Ectodermal cell (in vitro differentiated cells): Measurements from ENCODE around the gene MROH8. TPM values are rescaled to one million over a fixed set of nuclear protein-coding genes. Genes with fewer than 3 reads are reported as not detected.

ENCODE experiments used
- H3K27ac ChIP-seq: 2 replicates; pipeline ENCODE4 v1.7.0; 2013; ENCODE audit warnings: mild to moderate bottlenecking, low read depth, low read length; ENCODE audit not compliant: insufficient read depth, poor library complexity, severe bottlenecking
- H3K27me3 ChIP-seq: 2 replicates; pipeline ENCODE4 v1.7.0; 2013; ENCODE audit warnings: mild to moderate bottlenecking, low read length; ENCODE audit not compliant: insufficient read depth, control insufficient read depth, poor library complexity, severe bottlenecking
- H3K36me3 ChIP-seq: one replicate; pipeline ENCODE4 v1.7.0; 2013; ENCODE audit warnings: low read length; ENCODE audit not compliant: control insufficient read depth, insufficient read depth
- H3K4me1 ChIP-seq: one replicate; pipeline ENCODE4 v1.7.0; 2013; ENCODE audit warnings: low read length; ENCODE audit not compliant: control insufficient read depth, insufficient read depth
- H3K4me3 ChIP-seq: 2 replicates; pipeline ENCODE4 v1.7.0; 2013; ENCODE audit warnings: low read depth, low read length, control low read depth; ENCODE audit not compliant: insufficient read depth
- H3K9me3 ChIP-seq: 2 replicates; pipeline ENCODE4 v1.7.0; 2013; ENCODE audit warnings: mild to moderate bottlenecking, low read length, moderate library complexity; ENCODE audit not compliant: control insufficient read depth
- WGBS, 2 experiments: methylation state at CpG; one replicate each; pipeline ENCODE4 v1.1.7; 2013; ENCODE audit warnings: missing lambda C conversion rate in 2 of 2; 5-methylcytosine and 5-hydroxymethylcytosine counted together
- polyA plus RNA-seq, 4 experiments: library from polyadenylated mRNA; stranded (reverse); fragments of 50-300 nt; gene quantifications; one replicate each; pipeline ENCODE4 v1.2.3, GENCODE V29; 2013

MROH8 gene
- 3.3 TPM for polyA plus RNA-seq (2013, experiment 1 of 4)
- 2.9 TPM for polyA plus RNA-seq (2013, experiment 2 of 4)
- 2.8 TPM for polyA plus RNA-seq (2013, experiment 3 of 4)
- 3.6 TPM for polyA plus RNA-seq (2013, experiment 4 of 4)

GRCh38 chr20:37178839-37179682 is at the start of gene MROH8, which contains the start of gene RPN2:
Gene MROH8 (minus strand): TSS chr20:37179548.
Gene RPN2 (plus strand): TSS chr20:37179330. CDS start chr20:37179357, 27 bp downstream.
- Histone ChIP-seq H3K4me3 (peak within 1 kb of the TSS; percentile 93), H3K27me3 (no peaks in the 10 kb centered on the region), H3K36me3 (peaks cover 6% of the 10 kb centered on the region), H3K4me1 (peaks cover 6% of the 10 kb centered on the region), H3K27ac (peak within 1 kb of the TSS; percentile 95), H3K9me3 (no peaks in the 10 kb centered on the region)
- WGBS, 2 experiments, result 0% methylated on average over 80 of the region's 80 CpGs

GRCh38 chr20:37228656-37229055 is 49.3 kb upstream of the MROH8 start:
- no peak overlapping the region for H3K4me3 ChIP-seq
- H3K9me3 ChIP-seq, result no peaks in the 10 kb centered on the region
- peak overlapping the region; percentile 80 for H3K27ac ChIP-seq
- peaks cover 17% of the 10 kb centered on the region for H3K4me1 ChIP-seq
- WGBS, 2 experiments, result 92 to 94% methylated on average over 5 of the region's 5 CpGs
- peaks cover 78% of the 10 kb centered on the region for H3K36me3 ChIP-seq
- H3K27me3 ChIP-seq, result no peaks in the 10 kb centered on the region

GRCh38 chr20:37228082-37228481 is 48.7 kb upstream of the MROH8 start:
- peak overlapping the region; percentile 1 for H3K27ac ChIP-seq

GRCh38 chr20:37226889-37227288 is 47.5 kb upstream of the MROH8 start:
- H3K27me3 ChIP-seq, result no peaks in the 10 kb centered on the region
- no peak overlapping the region for H3K27ac ChIP-seq

More at GRCh38 chr20:37228082-37228481, 48.7 kb upstream of the MROH8 start:
- 94 to 95% methylated on average over 6 of the region's 6 CpGs for WGBS, 2 experiments
- H3K4me1 ChIP-seq, result peaks cover 17% of the 10 kb centered on the region
- H3K27me3 ChIP-seq, result no peaks in the 10 kb centered on the region
- no peaks in the 10 kb centered on the region for H3K9me3 ChIP-seq
- H3K36me3 ChIP-seq, result peaks cover 75% of the 10 kb centered on the region
- H3K4me3 ChIP-seq, result no peak overlapping the region

GRCh38 chr20:37225146-37225545 is 45.8 kb upstream of the MROH8 start:
- H3K36me3 ChIP-seq, result peaks cover 67% of the 10 kb centered on the region
- no peak overlapping the region for H3K27ac ChIP-seq
- H3K9me3 ChIP-seq, result no peaks in the 10 kb centered on the region
- H3K4me1 ChIP-seq, result peaks cover 18% of the 10 kb centered on the region
- H3K27me3 ChIP-seq, result no peaks in the 10 kb centered on the region
- 91 to 99% methylated on average over 5 of the region's 5 CpGs for WGBS, 2 experiments
- no peak overlapping the region for H3K4me3 ChIP-seq

More at GRCh38 chr20:37226889-37227288, 47.5 kb upstream of the MROH8 start:
- no peak overlapping the region for H3K4me3 ChIP-seq
- 95 to 96% methylated on average over 3 of the region's 3 CpGs for WGBS, 2 experiments
- H3K4me1 ChIP-seq, result peaks cover 16% of the 10 kb centered on the region
- H3K9me3 ChIP-seq, result no peaks in the 10 kb centered on the region
- H3K36me3 ChIP-seq, result peaks cover 75% of the 10 kb centered on the region

GRCh38 chr20:37223053-37223452 is 43.7 kb upstream of the MROH8 start:
- Histone ChIP-seq H3K4me1 (peaks cover 6% of the 10 kb centered on the region), H3K4me3 (no peak overlapping the region), H3K36me3 (peaks cover 54% of the 10 kb centered on the region), H3K27ac (no peak overlapping the region), H3K27me3 (no peaks in the 10 kb centered on the region), H3K9me3 (no peaks in the 10 kb centered on the region)

- Histone ChIP-seq H3K4me3 (no peak overlapping the region), H3K9me3 (no peaks in the 10 kb centered on the region), H3K4me1 (peaks cover 6% of the 10 kb centered on the region), H3K27ac (no peak overlapping the region), H3K36me3 (peaks cover 48% of the 10 kb centered on the region), H3K27me3 (no peaks in the 10 kb centered on the region)
- WGBS, 2 experiments, result 94 to 100% methylated on average over 4 of the region's 4 CpGs
Measured at GRCh38 chr20:37222086-37222485, 42.7 kb upstream of the MROH8 start.

- Histone ChIP-seq H3K27ac (peak overlapping the region; percentile 3), H3K27me3 (no peaks in the 10 kb centered on the region), H3K4me3 (no peak overlapping the region), H3K4me1 (peaks cover 6% of the 10 kb centered on the region), H3K9me3 (no peaks in the 10 kb centered on the region), H3K36me3 (peaks cover 38% of the 10 kb centered on the region)
- WGBS, 2 experiments, result 86 to 89% methylated on average over 3 of the region's 3 CpGs
Measured at GRCh38 chr20:37220731-37221130, 41.4 kb upstream of the MROH8 start.

- peaks cover 38% of the 10 kb centered on the region for H3K36me3 ChIP-seq
- H3K27ac ChIP-seq, result peak overlapping the region; percentile 3
- H3K9me3 ChIP-seq, result no peaks in the 10 kb centered on the region
- no peak overlapping the region for H3K4me3 ChIP-seq
- H3K4me1 ChIP-seq, result peaks cover 6% of the 10 kb centered on the region
- no peaks in the 10 kb centered on the region for H3K27me3 ChIP-seq
- WGBS, 2 experiments, result 89 to 90% methylated on average over 8 to 10 of the region's 10 CpGs
Measured at GRCh38 chr20:37219751-37220668, 40.7 kb upstream of the MROH8 start.

GRCh38 chr20:37218976-37219375 is 39.6 kb upstream of the MROH8 start:
- Histone ChIP-seq H3K4me3 (no peak overlapping the region), H3K4me1 (peaks cover 6% of the 10 kb centered on the region), H3K27ac (no peak overlapping the region), H3K27me3 (no peaks in the 10 kb centered on the region), H3K9me3 (no peaks in the 10 kb centered on the region), H3K36me3 (peaks cover 30% of the 10 kb centered on the region)
- WGBS, 2 experiments, result 73 to 75% methylated on average over 4 of the region's 4 CpGs
